ENCODE data around the gene ATP6V1E1. TPM values are rescaled to one million over a fixed set of nuclear protein-coding genes. Genes with fewer than 3 reads are reported as not detected.

ATP6V1E1 gene
- total RNA-seq, 1 donor, result 147 TPM

- Histone ChIP-seq H3K36me3 (ENCODE audit: insufficient read depth, low read length) (no peaks in the 10 kb centered on the region), H3K79me2 (ENCODE audit: insufficient read depth, low read length) (peaks cover 65% of the 10 kb centered on the region), H3K27me3 (ENCODE audit: insufficient read depth, low read length) (no peaks in the 10 kb centered on the region), H3K4me1 (ENCODE audit: insufficient read depth, low read length) (peaks cover 6% of the 10 kb centered on the region), H3K4me2 (ENCODE audit: insufficient read depth, low read length) (no peak overlapping the region), H3K9me3 (ENCODE audit: low read depth, low read length) (no peaks in the 10 kb centered on the region), H3K27ac (ENCODE audit: low read depth, low read length) (no peak overlapping the region), H4K20me1 (ENCODE audit: insufficient read depth, low read length) (peaks cover under 1% of the 10 kb centered on the region), H3K4me3 (ENCODE audit: insufficient read depth, low read length) (no peak overlapping the region), H2AFZ (ENCODE audit: low read length) (no peak overlapping the region)
- TF ChIP-seq, protein P1, sequence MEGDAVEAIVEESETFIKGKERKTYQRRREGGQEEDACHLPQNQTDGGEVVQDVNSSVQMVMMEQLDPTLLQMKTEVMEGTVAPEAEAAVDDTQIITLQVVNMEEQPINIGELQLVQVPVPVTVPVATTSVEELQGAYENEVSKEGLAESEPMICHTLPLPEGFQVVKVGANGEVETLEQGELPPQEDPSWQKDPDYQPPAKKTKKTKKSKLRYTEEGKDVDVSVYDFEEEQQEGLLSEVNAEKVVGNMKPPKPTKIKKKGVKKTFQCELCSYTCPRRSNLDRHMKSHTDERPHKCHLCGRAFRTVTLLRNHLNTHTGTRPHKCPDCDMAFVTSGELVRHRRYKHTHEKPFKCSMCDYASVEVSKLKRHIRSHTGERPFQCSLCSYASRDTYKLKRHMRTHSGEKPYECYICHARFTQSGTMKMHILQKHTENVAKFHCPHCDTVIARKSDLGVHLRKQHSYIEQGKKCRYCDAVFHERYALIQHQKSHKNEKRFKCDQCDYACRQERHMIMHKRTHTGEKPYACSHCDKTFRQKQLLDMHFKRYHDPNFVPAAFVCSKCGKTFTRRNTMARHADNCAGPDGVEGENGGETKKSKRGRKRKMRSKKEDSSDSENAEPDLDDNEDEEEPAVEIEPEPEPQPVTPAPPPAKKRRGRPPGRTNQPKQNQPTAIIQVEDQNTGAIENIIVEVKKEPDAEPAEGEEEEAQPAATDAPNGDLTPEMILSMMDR (IDR thresholded peaks at IDR 0.05; ENCODE audit: extremely low read depth, low read depth, low read length), result no peak
- DNase-seq (ENCODE audit: insufficient read length, low spot score, missing footprints), result no peak
These were observed 12.7 kb upstream of the ATP6V1E1 start for GRCh38 chr22:17641269-17641668.

DNA sequence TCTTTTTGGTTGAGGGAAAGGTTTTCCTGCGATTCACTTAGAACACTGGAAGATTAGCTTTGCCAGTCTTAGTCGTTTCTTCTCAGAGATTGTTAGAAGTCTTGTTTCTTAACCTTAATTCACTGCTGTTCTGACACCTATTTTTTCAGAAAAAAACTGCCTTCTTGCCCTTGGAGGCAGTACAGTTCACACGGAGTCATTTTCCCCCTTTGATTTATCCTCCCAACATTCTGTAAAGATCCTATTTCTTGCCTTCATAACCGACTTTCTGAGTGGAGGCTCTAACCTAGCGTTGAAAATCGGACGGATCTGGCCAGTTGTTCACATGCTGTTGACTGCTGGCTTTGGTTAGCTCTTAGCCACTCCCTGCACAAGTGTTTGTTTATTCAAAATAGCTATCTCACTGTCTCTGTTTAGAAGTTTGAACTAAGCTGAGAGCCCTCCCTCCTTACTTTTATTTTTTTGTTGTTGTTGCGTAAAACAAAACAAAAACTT lies 10.7 kb upstream of the ATP6V1E1 start:
- Histone ChIP-seq H2AFZ (ENCODE audit: low read length) (peak overlapping the region; percentile 96), H3K4me2 (ENCODE audit: insufficient read depth, low read length) (peak overlapping the region; percentile 93), H3K79me2 (ENCODE audit: insufficient read depth, low read length) (peaks cover 49% of the 10 kb centered on the region), H3K27ac (ENCODE audit: low read depth, low read length) (peak overlapping the region; percentile 95), H3K4me1 (ENCODE audit: insufficient read depth, low read length) (peaks cover 6% of the 10 kb centered on the region), H4K20me1 (ENCODE audit: insufficient read depth, low read length) (no peaks in the 10 kb centered on the region), H3K27me3 (ENCODE audit: insufficient read depth, low read length) (no peaks in the 10 kb centered on the region), H3K9me3 (ENCODE audit: low read depth, low read length) (no peaks in the 10 kb centered on the region), H3K36me3 (ENCODE audit: insufficient read depth, low read length) (no peaks in the 10 kb centered on the region), H3K4me3 (ENCODE audit: insufficient read depth, low read length) (peak overlapping the region; percentile 95)
- DNase-seq (ENCODE audit: insufficient read length, low spot score, missing footprints), result peak; percentile 88
- TF ChIP-seq, protein P1 (IDR thresholded peaks at IDR 0.05; ENCODE audit: extremely low read depth, low read depth, low read length), result no peak

GRCh38 chr22:17638432-17639246 lies 10.1 kb upstream of the ATP6V1E1 start, which contains the start of gene BCL2L13:
BCL2L13 (plus strand) TSS chr22:17638757; CDS start chr22:17655712, 16,955 bp downstream.
- peak within 1 kb of the TSS; percentile 96 for H2AFZ ChIP-seq (ENCODE audit: low read length)
- no peaks in the 10 kb centered on the region for H3K27me3 ChIP-seq (ENCODE audit: insufficient read depth, low read length)
- H3K4me2 ChIP-seq (ENCODE audit: insufficient read depth, low read length), result peak within 1 kb of the TSS; percentile 93
- H4K20me1 ChIP-seq (ENCODE audit: insufficient read depth, low read length), result no peaks in the 10 kb centered on the region
- no peaks in the 10 kb centered on the region for H3K36me3 ChIP-seq (ENCODE audit: insufficient read depth, low read length)
- DNase-seq (ENCODE audit: insufficient read length, low spot score, missing footprints), result peak; percentile 90
- H3K4me1 ChIP-seq (ENCODE audit: insufficient read depth, low read length), result peaks cover 7% of the 10 kb centered on the region
- peak within 1 kb of the TSS; percentile 95 for H3K27ac ChIP-seq (ENCODE audit: low read depth, low read length)
- H3K4me3 ChIP-seq (ENCODE audit: insufficient read depth, low read length), result peak within 1 kb of the TSS; percentile 95
- no peaks in the 10 kb centered on the region for H3K9me3 ChIP-seq (ENCODE audit: low read depth, low read length)
- TF ChIP-seq, protein P1 (IDR thresholded peaks at IDR 0.05; ENCODE audit: extremely low read depth, low read depth, low read length), result no peak
- peaks cover 44% of the 10 kb centered on the region for H3K79me2 ChIP-seq (ENCODE audit: insufficient read depth, low read length)

- peak overlapping the region; percentile 96 for H2AFZ ChIP-seq (ENCODE audit: low read length)
- H3K36me3 ChIP-seq (ENCODE audit: insufficient read depth, low read length), result no peaks in the 10 kb centered on the region
- H3K27me3 ChIP-seq (ENCODE audit: insufficient read depth, low read length), result no peaks in the 10 kb centered on the region
- peaks cover 12% of the 10 kb centered on the region for H3K4me1 ChIP-seq (ENCODE audit: insufficient read depth, low read length)
- H3K9me3 ChIP-seq (ENCODE audit: low read depth, low read length), result no peaks in the 10 kb centered on the region
- peak overlapping the region; percentile 93 for H3K4me2 ChIP-seq (ENCODE audit: insufficient read depth, low read length)
- DNase-seq (ENCODE audit: insufficient read length, low spot score, missing footprints), result peak; percentile 88
- TF ChIP-seq, protein P1 (IDR thresholded peaks at IDR 0.05; ENCODE audit: extremely low read depth, low read depth, low read length), result peak; percentile 24
- H4K20me1 ChIP-seq (ENCODE audit: insufficient read depth, low read length), result no peaks in the 10 kb centered on the region
- H3K27ac ChIP-seq (ENCODE audit: low read depth, low read length), result peak overlapping the region; percentile 95
- H3K79me2 ChIP-seq (ENCODE audit: insufficient read depth, low read length), result peaks cover 42% of the 10 kb centered on the region
- peak overlapping the region; percentile 95 for H3K4me3 ChIP-seq (ENCODE audit: insufficient read depth, low read length)
These were observed 9.6 kb upstream of the ATP6V1E1 start for GRCh38 chr22:17638182-17638431.
